AG10803 (cell line): ENCODE measurements around the gene GLIS1.

Experiments used
- DNase-seq: peaks from one replicate; pipeline ENCODE4 v3.0.0; 2010; ENCODE audit warnings: low read depth
- H3K4me3 ChIP-seq: 2 replicates; pipeline ENCODE4 v1.5.1; 2011; ENCODE audit warnings: mild to moderate bottlenecking, low read length, control low read depth
- CTCF ChIP-seq: conservative IDR thresholded peaks from 2 replicates; pipeline ENCODE4 v1.5.1; 2011; ENCODE audit warnings: mild to moderate bottlenecking, low read length, control low read depth, inconsistent platforms

GLIS1 gene

GRCh38 chr1:53755874-53756273 is 16.9 kb upstream of the GLIS1 start:
- DNase-seq: no peak
- no peak overlapping the region for H3K4me3 ChIP-seq
- TF ChIP-seq CTCF: no peak

- peak; percentile 92 for TF ChIP-seq CTCF
- no peak overlapping the region for H3K4me3 ChIP-seq
- peak; percentile 71 for DNase-seq
These were observed 15.7 kb upstream of the GLIS1 start for GRCh38 chr1:53754484-53755312.

GRCh38 chr1:53752281-53752680 is 13.3 kb upstream of the GLIS1 start:
- no peak overlapping the region for H3K4me3 ChIP-seq
- TF ChIP-seq CTCF: no peak
- no peak for DNase-seq

GRCh38 chr1:53747841-53748240 is 8.9 kb upstream of the GLIS1 start:
- no peak for TF ChIP-seq CTCF
- DNase-seq: no peak
- H3K4me3 ChIP-seq: no peak overlapping the region

GRCh38 chr1:53740621-53741105 is 1.7 kb upstream of the GLIS1 start:
- no peak overlapping the region; the same call in 1 of the 2 replicates for H3K4me3 ChIP-seq
- peak; percentile 91 for DNase-seq
- no peak for TF ChIP-seq CTCF

- peak overlapping the region; percentile 74 for H3K4me3 ChIP-seq
- no peak for TF ChIP-seq CTCF
- DNase-seq: no peak
These were observed 507 bp downstream of the GLIS1 start for GRCh38 chr1:53738205-53739108.
